NCI-H446 treated with DMSO at 0.1 percent for 48 hours (cell line): ENCODE measurements around the gene MECP2.

ENCODE experiments used
- DNase-seq: peaks from one replicate; lab custom pipeline; 2025; lab: John Stamatoyannopoulos, UW

MECP2 gene

GRCh38 chrX:154115750-154116149 lies 18.2 kb upstream of the MECP2 start:
- DNase-seq: no peak

DNA sequence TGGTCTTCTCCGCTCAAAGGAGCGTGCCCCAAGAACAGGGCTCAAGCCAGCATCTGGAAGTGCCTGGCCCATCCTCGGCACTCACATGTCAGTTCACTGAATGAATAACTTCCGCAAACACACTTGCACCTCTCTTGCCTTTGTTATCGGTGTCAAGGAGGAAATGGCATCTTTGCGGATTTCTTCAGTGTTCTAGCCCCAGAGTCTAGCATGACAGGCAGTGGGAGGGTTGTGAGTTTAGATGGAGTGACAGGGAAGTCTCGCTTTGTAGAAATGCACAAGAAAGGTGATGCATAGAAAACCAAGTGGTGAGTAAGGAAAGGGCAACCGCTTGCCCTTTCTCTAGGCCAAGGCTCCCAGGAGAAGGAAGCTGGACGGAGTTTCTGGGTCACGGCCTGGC lies 17.6 kb upstream of the MECP2 start:
- no peak for DNase-seq

DNA sequence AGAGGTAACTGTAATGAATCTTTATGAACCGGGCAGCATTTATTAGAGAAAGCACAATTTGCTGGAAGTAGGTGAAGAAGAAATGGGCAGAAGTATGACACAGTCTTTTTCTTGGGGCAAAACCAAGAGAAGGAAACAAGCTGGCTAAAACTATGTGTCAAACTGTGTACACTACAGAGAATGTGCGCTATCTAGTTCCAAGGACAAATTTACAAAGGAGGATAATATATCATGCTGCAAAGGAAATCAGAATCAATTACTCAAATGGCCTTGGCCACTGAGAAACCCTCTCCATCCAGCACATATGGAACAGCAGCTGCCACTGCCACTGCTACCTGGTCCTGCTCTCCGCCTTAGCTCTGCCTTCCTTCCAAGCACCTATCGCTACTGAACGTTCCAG lies 17.1 kb upstream of the MECP2 start:
- no peak for DNase-seq

GRCh38 chrX:154113729-154114128 lies 16.2 kb upstream of the MECP2 start:
- no peak for DNase-seq

DNA sequence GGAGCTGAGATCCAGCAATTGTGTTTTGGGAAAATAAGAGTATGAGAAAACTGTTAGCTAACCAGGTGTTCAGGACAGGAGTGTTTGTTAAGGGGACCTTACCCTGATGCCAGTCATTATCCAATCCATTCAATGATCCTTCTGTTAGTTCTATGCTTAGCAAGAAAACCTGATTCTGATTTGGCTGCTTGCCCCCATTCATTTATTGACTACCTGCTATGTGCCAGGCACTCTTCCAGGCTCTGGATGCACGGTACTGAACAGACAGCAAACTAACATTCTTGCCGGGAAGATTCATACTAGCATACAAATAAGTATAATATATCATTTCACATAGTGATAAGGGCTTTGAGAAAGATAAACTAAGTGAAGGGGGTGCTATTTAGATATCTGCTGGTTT lies 1.0 kb upstream of the MECP2 start:
- no peak for DNase-seq

GRCh38 chrX:154097003-154097588 lies 421 bp downstream of the MECP2 start:
- DNase-seq: peak; percentile 45

GRCh38 chrX:154096140-154097002 lies 1.1 kb downstream of the MECP2 start:
- DNase-seq: no peak

GRCh38 chrX:154094833-154095232 lies 2.7 kb downstream of the MECP2 start:
- no peak for DNase-seq

DNA sequence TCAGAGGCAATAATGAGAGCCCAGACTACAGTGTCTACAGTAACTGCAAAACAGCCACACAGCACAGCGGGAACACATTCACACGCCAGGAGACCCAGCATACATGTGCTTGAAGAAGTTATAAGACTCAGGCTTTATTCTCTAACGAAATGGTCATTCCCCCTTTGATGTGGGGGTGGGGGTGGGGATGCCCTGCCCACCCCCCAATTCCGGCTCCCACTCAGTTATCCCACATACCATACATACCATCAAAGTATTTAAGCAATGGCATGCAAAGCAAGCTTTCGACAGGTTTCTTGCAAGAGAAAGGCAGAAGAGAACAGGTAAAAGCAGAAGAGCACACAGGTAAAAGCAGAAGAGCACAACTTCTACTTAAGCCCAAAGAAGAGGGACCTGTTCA lies 3.6 kb downstream of the MECP2 start:
- no peak for DNase-seq

DNA sequence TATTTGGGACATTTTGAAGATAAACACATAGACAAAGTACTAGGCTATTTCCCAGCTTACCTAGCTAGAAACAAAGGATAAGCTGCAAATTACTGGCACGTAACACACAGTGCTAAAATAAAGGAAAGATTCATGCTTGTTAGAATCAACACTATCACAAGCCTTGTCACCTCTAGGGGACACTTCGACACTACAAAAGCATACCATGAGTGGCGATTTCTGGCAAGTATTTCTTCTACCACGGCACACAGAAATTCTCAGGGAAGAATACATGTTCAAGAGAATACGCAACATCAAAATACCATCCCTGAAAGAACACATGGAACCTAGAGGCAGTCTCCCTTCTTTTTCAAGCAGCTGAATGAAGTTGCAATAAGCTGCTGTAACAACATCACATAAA lies 5.1 kb downstream of the MECP2 start:
- DNase-seq: no peak

DNA sequence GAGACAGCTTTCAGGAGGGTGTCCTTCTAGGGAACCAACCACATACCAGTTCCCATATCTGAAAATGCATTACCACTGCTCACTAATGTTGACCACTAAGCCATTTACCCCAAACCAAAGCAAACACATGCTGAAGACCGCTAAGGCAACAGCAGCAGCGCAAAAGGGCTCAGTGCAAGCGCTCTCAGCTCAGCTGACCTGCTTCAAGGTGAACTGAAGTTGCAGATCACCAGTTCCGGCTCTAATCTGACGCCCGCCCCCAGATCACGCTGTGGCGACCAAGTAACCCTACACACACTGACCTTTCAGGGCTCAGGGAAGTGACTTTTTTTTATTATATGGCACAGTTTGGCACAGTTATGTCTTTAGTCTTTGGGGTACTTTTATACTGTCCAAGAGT lies 5.8 kb downstream of the MECP2 start:
- no peak for DNase-seq

- no peak for DNase-seq
Measured at GRCh38 chrX:154090731-154091130, 6.8 kb downstream of the MECP2 start.

DNA sequence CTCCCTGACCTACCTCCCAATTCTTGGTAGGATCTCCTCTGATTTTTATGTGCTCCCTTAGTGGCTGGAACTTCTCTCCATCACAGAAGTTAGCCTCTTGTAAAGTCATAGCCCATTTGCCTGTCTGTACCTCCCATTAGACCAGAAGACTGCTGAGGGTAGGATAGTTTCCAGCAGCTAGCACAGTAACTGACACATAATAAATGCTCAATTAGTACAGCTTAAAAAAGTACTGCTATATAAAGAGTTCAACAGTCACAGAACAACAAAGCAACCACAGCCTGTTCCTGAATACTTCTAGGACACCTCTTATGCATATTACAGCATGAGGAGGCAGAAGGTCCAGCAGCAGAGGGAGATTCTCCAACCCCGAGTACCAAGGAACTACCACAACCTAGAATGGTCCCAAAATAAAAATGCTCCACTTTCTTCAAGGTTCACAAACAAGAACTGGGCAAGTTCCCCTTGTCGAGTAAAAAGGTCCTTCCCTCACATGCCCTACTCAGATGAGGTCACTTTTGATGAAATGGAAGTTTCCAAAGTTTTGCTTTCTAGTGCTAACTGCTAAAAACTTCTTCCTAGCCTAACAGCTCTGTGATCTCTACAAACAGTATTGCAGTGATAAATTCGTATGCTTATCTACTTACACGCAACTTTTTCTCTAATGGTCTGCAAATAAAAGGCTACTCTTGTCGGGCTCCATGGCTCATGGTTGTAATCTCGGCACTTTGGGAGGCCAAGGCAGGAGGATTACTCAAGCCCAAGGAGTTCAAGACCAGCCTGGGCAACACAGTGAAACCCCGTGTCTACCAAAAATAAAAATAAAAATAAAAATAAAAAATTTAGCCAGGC lies 12.8 kb downstream of the MECP2 start:
- no peak for DNase-seq

- DNase-seq: no peak
Measured at GRCh38 chrX:154083126-154083517, 14.4 kb downstream of the MECP2 start.

DNA sequence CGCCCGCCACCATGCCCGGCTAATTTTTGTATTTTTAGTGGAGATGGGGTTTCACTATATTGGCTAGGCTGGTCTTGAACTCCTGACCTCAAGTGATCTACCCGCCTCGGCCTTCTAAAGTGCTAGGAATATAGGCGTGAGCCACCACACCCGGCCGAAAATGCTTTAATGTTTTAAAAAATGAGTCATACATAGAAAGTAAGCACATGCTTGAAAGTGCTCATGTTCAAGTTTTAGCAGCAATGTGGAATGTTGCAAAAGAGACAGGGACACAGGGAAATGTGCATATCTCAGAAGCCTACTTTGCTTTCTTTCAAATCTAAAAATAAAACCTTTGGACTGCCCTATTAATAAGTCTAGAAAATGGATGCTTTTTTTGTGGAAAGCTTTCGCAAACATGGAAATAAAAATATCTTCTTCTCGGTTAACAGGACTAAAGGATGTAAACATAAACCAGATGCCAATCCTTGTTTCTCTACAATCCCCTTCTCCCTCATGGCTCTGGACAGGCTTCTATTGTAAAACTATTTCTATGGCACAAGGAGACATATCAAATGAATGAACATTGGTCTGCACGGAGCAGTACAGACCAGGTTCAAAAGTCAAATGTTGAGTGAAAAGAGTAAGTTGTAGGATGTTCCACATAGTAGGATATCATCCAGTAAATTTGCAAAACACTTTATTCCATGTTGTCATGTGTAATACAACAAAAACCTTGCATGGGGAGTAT lies 15.0 kb downstream of the MECP2 start:
- no peak for DNase-seq

DNA sequence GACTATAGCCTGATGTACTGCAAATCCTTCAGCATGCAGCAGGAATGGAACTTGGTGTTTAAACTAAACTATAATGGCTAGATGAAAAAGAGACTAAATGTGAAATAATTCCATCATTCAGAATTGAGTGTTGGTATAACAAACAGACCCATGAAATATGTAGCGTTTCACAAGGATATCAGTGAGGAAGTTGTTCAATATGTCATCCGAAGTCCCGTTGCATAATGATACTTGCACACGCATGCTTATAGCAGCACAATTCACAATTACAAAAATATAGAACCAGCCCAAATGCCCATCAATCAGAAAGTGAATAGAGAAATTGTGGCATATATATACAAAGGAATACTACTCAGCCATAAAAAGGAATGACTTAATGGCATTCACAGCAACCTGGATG lies 20.4 kb downstream of the MECP2 start:
- no peak for DNase-seq

DNA sequence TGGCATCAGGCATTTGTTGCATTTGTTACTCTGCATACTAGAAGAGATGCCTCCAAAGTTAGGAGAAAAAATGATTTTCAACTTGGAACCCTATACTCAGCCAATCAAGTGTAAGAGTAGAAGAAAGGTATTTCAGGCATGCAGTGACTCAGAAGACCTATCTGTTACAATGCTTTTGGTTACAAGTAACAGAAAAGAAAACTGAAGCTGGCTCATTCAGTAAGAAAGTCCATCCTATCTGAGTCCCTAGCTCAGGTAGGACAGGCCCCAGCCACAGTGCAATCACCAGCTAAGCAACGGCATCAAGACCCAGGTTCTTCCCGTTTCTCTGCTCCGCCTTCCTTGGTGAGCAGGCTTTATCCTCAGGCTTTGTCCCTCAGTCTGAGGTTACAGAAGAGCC lies 23.3 kb downstream of the MECP2 start:
- DNase-seq: no peak

GRCh38 chrX:154072192-154072591 lies 25.3 kb downstream of the MECP2 start:
- DNase-seq: no peak

- no peak for DNase-seq
Measured at GRCh38 chrX:154068560-154068959, 29.0 kb downstream of the MECP2 start.

GRCh38 chrX:154064637-154065435 lies 32.7 kb downstream of the MECP2 start:
- DNase-seq: no peak

DNA sequence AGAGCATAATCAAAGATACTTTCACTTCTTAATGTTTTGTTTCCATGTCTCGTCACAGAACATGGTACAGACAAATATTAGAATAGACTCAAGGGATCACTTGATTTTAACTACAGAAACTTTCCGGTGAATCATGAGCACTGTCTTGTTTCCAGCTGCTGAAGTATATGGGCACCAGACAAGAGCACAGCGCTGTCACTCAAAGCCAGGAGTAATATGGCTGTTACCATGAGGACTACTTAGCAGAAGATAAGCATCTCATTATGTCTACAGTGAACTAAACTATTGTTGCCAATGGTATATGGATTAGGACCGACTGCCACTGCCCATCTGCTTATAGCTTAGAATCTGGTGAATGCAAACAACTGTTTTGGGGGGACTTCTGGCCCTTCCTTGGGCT lies 34.3 kb downstream of the MECP2 start:
- DNase-seq: no peak
